ENCODE measurements around the gene NWD2.

Gene NWD2

GRCh38 chr4:37326852-37327251, 82.3 kb downstream of the NWD2 start:
- no peak for DNase-seq (ENCODE audit: extremely low read depth, insufficient read length)
- Histone ChIP-seq H3K4me3 (replicated peaks; ENCODE audit: low read depth, low read length) (no peak overlapping the region), H3K27me3 (replicated peaks; ENCODE audit: control insufficient read depth, insufficient read depth, low read length) (no peaks in the 10 kb centered on the region), H3K36me3 (ENCODE audit: control insufficient read depth, insufficient read depth, low read length) (no peaks in the 10 kb centered on the region)
- no peak for TF ChIP-seq CTCF (IDR thresholded peaks at IDR 0.05; ENCODE audit: insufficient read depth, low read length, poor library complexity, severe bottlenecking)

GRCh38 chr4:37338972-37339371, 94.4 kb downstream of the NWD2 start:
- TF ChIP-seq CTCF (IDR thresholded peaks at IDR 0.05; ENCODE audit: insufficient read depth, low read length, poor library complexity, severe bottlenecking), result no peak
- H3K36me3 ChIP-seq (ENCODE audit: control insufficient read depth, insufficient read depth, low read length), result no peaks in the 10 kb centered on the region
- H3K4me3 ChIP-seq (replicated peaks; ENCODE audit: low read depth, low read length), result no peak overlapping the region
- no peaks in the 10 kb centered on the region for H3K27me3 ChIP-seq (replicated peaks; ENCODE audit: control insufficient read depth, insufficient read depth, low read length)
- no peak for DNase-seq (ENCODE audit: extremely low read depth, insufficient read length)

- no peak for TF ChIP-seq CTCF (IDR thresholded peaks at IDR 0.05; ENCODE audit: insufficient read depth, low read length, poor library complexity, severe bottlenecking)
Observed at GRCh38 chr4:37358748-37359147, 114.2 kb downstream of the NWD2 start.

GRCh38 chr4:37359261-37359660, 114.7 kb downstream of the NWD2 start:
- Histone ChIP-seq H3K36me3 (ENCODE audit: control insufficient read depth, insufficient read depth, low read length) (no peaks in the 10 kb centered on the region), H3K27me3 (replicated peaks; ENCODE audit: control insufficient read depth, insufficient read depth, low read length) (no peaks in the 10 kb centered on the region), H3K4me3 (replicated peaks; ENCODE audit: low read depth, low read length) (no peak overlapping the region)
- no peak for DNase-seq (ENCODE audit: extremely low read depth, insufficient read length)
- no peak for TF ChIP-seq CTCF (IDR thresholded peaks at IDR 0.05; ENCODE audit: insufficient read depth, low read length, poor library complexity, severe bottlenecking)

More at GRCh38 chr4:37358748-37359147, 114.2 kb downstream of the NWD2 start:
- no peak for DNase-seq (ENCODE audit: extremely low read depth, insufficient read length)
- H3K4me3 ChIP-seq (replicated peaks; ENCODE audit: low read depth, low read length), result no peak overlapping the region
- H3K27me3 ChIP-seq (replicated peaks; ENCODE audit: control insufficient read depth, insufficient read depth, low read length), result no peaks in the 10 kb centered on the region
- H3K36me3 ChIP-seq (ENCODE audit: control insufficient read depth, insufficient read depth, low read length), result no peaks in the 10 kb centered on the region

- H3K27me3 ChIP-seq (replicated peaks; ENCODE audit: control insufficient read depth, insufficient read depth, low read length), result no peaks in the 10 kb centered on the region
- TF ChIP-seq CTCF (IDR thresholded peaks at IDR 0.05; ENCODE audit: insufficient read depth, low read length, poor library complexity, severe bottlenecking), result no peak
- H3K4me3 ChIP-seq (replicated peaks; ENCODE audit: low read depth, low read length), result no peak overlapping the region
- DNase-seq (ENCODE audit: extremely low read depth, insufficient read length), result no peak
- no peaks in the 10 kb centered on the region for H3K36me3 ChIP-seq (ENCODE audit: control insufficient read depth, insufficient read depth, low read length)
Observed at GRCh38 chr4:37365888-37366287, 121.3 kb downstream of the NWD2 start.

DNA sequence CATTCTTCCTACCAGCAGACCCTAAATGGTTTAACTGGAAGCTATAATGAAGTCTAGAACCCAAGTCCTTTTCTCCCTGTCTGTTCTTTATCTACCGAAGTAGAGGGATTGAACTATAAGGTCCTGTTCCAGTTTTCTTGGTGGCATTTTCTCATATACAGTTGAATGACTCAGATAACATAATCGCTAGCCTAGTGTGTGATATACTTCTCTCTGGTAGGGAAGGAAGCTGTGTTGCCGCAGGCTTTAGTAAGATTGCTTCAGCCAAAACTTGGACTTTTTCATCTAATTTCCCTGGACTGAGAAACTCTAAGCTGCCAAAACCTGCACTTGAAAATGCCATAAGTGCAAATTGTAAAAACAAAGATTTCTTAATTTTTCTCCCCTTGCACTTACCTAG, 123.4 kb downstream of the NWD2 start:
- Histone ChIP-seq H3K4me3 (replicated peaks; ENCODE audit: low read depth, low read length) (no peak overlapping the region), H3K27me3 (replicated peaks; ENCODE audit: control insufficient read depth, insufficient read depth, low read length) (no peaks in the 10 kb centered on the region), H3K36me3 (ENCODE audit: control insufficient read depth, insufficient read depth, low read length) (no peaks in the 10 kb centered on the region)
- TF ChIP-seq CTCF (IDR thresholded peaks at IDR 0.05; ENCODE audit: insufficient read depth, low read length, poor library complexity, severe bottlenecking), result no peak
- no peak for DNase-seq (ENCODE audit: extremely low read depth, insufficient read length)

Measured in GM06990 (cell line).